Measurements from ENCODE around the gene VAV2. TPM values are rescaled to one million over a fixed set of nuclear protein-coding genes. Genes with fewer than 3 reads are reported as not detected.
A peak's percentile ranks its signal among the peaks of the same experiment; 100 is the strongest.

Gene VAV2
- polyA plus RNA-seq, 1 donor = 48.4 TPM

- H3K9me3 ChIP-seq (ENCODE audit: control insufficient read depth, low read depth, low read length) = no peaks in the 10 kb centered on the region
- DNase-seq = no peak
- H3K4me3 ChIP-seq (ENCODE audit: low read length) = no peak overlapping the region
- H3K27me3 ChIP-seq (ENCODE audit: control insufficient read depth, insufficient read depth, low read length) = no peaks in the 10 kb centered on the region
- peaks cover 76% of the 10 kb centered on the region for H3K4me1 ChIP-seq (ENCODE audit: control insufficient read depth, insufficient read depth, low read length)
- peaks cover 3% of the 10 kb centered on the region for H3K36me3 ChIP-seq (ENCODE audit: control insufficient read depth, insufficient read depth, low read length)
- peak overlapping the region; percentile 53 for H3K27ac ChIP-seq (ENCODE audit: low read length)
- WGBS (ENCODE audit: insufficient coverage, low lambda C conversion rate) = no CpG with 5 or more reads among the region's 20 CpGs
Measured at GRCh38 chr9:133974631-133975341, 17.3 kb downstream of the VAV2 start.

- Histone ChIP-seq H3K36me3 (ENCODE audit: control insufficient read depth, insufficient read depth, low read length) (peaks cover 3% of the 10 kb centered on the region), H3K27me3 (ENCODE audit: control insufficient read depth, insufficient read depth, low read length) (no peaks in the 10 kb centered on the region), H3K9me3 (ENCODE audit: control insufficient read depth, low read depth, low read length) (no peaks in the 10 kb centered on the region), H3K4me3 (ENCODE audit: low read length) (no peak overlapping the region), H3K4me1 (ENCODE audit: control insufficient read depth, insufficient read depth, low read length) (peaks cover 69% of the 10 kb centered on the region), H3K27ac (ENCODE audit: low read length) (peak overlapping the region; percentile 53)
- no CpG with 5 or more reads among the region's 22 CpGs for WGBS (ENCODE audit: insufficient coverage, low lambda C conversion rate)
- DNase-seq = peak; percentile 87 to 93
Measured at GRCh38 chr9:133973791-133974630, 18.1 kb downstream of the VAV2 start.

- H3K4me1 ChIP-seq (ENCODE audit: control insufficient read depth, insufficient read depth, low read length) = peaks cover 64% of the 10 kb centered on the region
- no peaks in the 10 kb centered on the region for H3K27me3 ChIP-seq (ENCODE audit: control insufficient read depth, insufficient read depth, low read length)
- no peak overlapping the region for H3K4me3 ChIP-seq (ENCODE audit: low read length)
- H3K27ac ChIP-seq (ENCODE audit: low read length) = peak overlapping the region; percentile 53
- no peaks in the 10 kb centered on the region for H3K9me3 ChIP-seq (ENCODE audit: control insufficient read depth, low read depth, low read length)
- no CpG with 5 or more reads among the region's 24 CpGs for WGBS (ENCODE audit: insufficient coverage, low lambda C conversion rate)
- H3K36me3 ChIP-seq (ENCODE audit: control insufficient read depth, insufficient read depth, low read length) = peaks cover 3% of the 10 kb centered on the region
- DNase-seq = peak in 1 of 2 donors; percentile 50
Measured at GRCh38 chr9:133973111-133973790, 18.9 kb downstream of the VAV2 start.

DNA sequence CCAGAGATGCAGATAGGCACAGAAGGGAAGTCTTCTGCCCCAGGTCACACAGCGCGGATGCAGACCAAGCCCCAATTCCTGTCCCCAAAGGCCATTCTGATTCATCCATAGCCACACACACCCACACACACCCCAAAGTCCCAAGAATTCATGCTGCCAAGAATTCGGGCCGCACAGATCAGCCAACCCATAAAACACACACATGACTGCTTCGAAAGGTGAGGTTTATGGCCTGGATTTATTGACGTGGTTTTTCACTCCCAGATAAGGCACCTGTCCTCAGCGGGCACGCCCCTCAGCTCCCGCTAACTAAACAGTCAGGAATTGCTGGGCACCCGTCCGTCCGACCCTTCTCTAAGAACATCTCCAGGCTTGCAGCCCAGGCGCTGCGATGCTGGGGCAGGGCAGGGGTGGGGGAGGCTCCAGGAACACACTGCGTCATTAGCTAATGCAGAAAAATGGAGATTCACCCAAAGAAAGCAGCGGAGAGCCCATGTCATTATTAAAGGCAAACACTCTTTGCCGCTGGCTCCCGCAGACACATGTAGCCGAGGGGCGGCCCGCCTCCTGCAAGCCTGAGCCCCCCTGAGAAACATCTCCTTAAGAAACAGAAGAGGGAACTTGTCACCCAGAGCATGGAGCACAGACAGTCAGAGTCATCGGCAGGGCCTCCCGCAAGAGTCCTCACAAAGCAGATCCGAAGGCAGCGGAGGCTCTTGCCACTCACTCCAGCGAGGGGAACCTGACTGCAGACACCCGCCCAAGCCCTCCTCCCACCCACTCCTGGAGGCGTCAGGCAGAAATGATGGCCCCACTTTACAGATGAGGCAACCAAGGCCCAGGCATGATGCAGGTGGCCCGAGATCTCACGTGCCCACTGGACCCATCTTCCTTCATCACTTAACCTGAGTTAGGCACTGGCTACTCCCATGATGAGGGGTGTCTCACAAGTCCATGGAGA, 19.9 kb downstream of the VAV2 start:
- peak; percentile 94 to 97 for DNase-seq
- peaks cover 60% of the 10 kb centered on the region for H3K4me1 ChIP-seq (ENCODE audit: control insufficient read depth, insufficient read depth, low read length)
- peak overlapping the region; percentile 76 for H3K27ac ChIP-seq (ENCODE audit: low read length)
- WGBS (ENCODE audit: insufficient coverage, low lambda C conversion rate) = no CpG with 5 or more reads among the region's 30 CpGs
- H3K4me3 ChIP-seq (ENCODE audit: low read length) = no peak overlapping the region
- no peaks in the 10 kb centered on the region for H3K27me3 ChIP-seq (ENCODE audit: control insufficient read depth, insufficient read depth, low read length)
- H3K9me3 ChIP-seq (ENCODE audit: control insufficient read depth, low read depth, low read length) = no peaks in the 10 kb centered on the region
- H3K36me3 ChIP-seq (ENCODE audit: control insufficient read depth, insufficient read depth, low read length) = peaks cover 3% of the 10 kb centered on the region

- Histone ChIP-seq H3K36me3 (ENCODE audit: control insufficient read depth, insufficient read depth, low read length) (no peaks in the 10 kb centered on the region), H3K9me3 (ENCODE audit: control insufficient read depth, low read depth, low read length) (no peaks in the 10 kb centered on the region), H3K4me1 (ENCODE audit: control insufficient read depth, insufficient read depth, low read length) (peaks cover 53% of the 10 kb centered on the region), H3K27ac (ENCODE audit: low read length) (peak overlapping the region; percentile 76), H3K27me3 (ENCODE audit: control insufficient read depth, insufficient read depth, low read length) (no peaks in the 10 kb centered on the region), H3K4me3 (ENCODE audit: low read length) (no peak overlapping the region)
- WGBS (ENCODE audit: insufficient coverage, low lambda C conversion rate) = no CpG with 5 or more reads among the region's 22 CpGs
- DNase-seq = peak in 1 of 2 donors; percentile 58
Measured at GRCh38 chr9:133971121-133971951, 20.8 kb downstream of the VAV2 start.

- H3K4me1 ChIP-seq (ENCODE audit: control insufficient read depth, insufficient read depth, low read length) = peaks cover 53% of the 10 kb centered on the region
- no peaks in the 10 kb centered on the region for H3K9me3 ChIP-seq (ENCODE audit: control insufficient read depth, low read depth, low read length)
- H3K4me3 ChIP-seq (ENCODE audit: low read length) = no peak overlapping the region
- H3K27me3 ChIP-seq (ENCODE audit: control insufficient read depth, insufficient read depth, low read length) = no peaks in the 10 kb centered on the region
- no peak for DNase-seq
- 80% methylated on average over 1 of the region's 6 CpGs for WGBS (ENCODE audit: insufficient coverage, low lambda C conversion rate)
- no peaks in the 10 kb centered on the region for H3K36me3 ChIP-seq (ENCODE audit: control insufficient read depth, insufficient read depth, low read length)
- H3K27ac ChIP-seq (ENCODE audit: low read length) = peak overlapping the region; percentile 76
Measured at GRCh38 chr9:133970581-133971058, 21.5 kb downstream of the VAV2 start.

GRCh38 chr9:133969681-133970580, 22.2 kb downstream of the VAV2 start:
- WGBS (ENCODE audit: insufficient coverage, low lambda C conversion rate) = no CpG with 5 or more reads among the region's 25 CpGs
- H3K27ac ChIP-seq (ENCODE audit: low read length) = no peak overlapping the region

DNA sequence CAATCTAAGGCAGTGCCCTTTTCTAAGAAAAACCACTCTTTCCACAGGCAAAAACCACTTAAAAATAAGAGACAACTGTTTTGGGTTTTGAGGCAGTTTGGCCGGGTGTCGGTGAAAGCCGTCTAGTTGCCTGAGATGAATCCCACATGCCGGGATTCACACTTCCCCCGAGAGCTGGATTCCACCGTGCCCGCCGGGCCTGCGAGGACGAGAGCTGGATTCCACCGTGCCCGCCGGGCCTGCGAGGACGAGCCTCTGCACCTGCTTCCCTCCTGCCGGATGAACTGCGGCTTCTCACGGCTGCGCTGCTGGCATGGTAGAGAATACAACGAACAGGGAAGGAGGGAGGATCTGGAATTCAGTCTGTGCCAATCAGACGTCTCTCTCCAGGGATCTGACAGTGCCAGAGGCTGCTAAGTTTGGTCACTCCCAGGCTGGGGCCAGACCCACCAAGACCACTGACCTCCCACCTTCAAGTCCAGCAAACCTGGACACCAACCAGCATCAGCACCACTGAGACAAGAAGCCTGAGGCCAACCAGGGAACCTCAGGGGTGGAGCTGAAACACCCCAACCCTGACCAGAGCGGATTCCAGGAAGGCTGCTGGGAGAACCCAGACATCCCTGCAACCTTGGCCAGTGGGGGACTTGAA, 23.0 kb downstream of the VAV2 start:
- no CpG with 5 or more reads among the region's 22 CpGs for WGBS (ENCODE audit: insufficient coverage, low lambda C conversion rate)
- Histone ChIP-seq H3K9me3 (ENCODE audit: control insufficient read depth, low read depth, low read length) (peaks cover 10% of the 10 kb centered on the region), H3K36me3 (ENCODE audit: control insufficient read depth, insufficient read depth, low read length) (no peaks in the 10 kb centered on the region), H3K27ac (ENCODE audit: low read length) (no peak overlapping the region), H3K4me1 (ENCODE audit: control insufficient read depth, insufficient read depth, low read length) (peaks cover 41% of the 10 kb centered on the region), H3K4me3 (ENCODE audit: low read length) (no peak overlapping the region), H3K27me3 (ENCODE audit: control insufficient read depth, insufficient read depth, low read length) (no peaks in the 10 kb centered on the region)
- DNase-seq = no peak

More at GRCh38 chr9:133969681-133970580, 22.2 kb downstream of the VAV2 start:
- no peak for DNase-seq
- H3K36me3 ChIP-seq (ENCODE audit: control insufficient read depth, insufficient read depth, low read length) = no peaks in the 10 kb centered on the region
- peaks cover 50% of the 10 kb centered on the region for H3K4me1 ChIP-seq (ENCODE audit: control insufficient read depth, insufficient read depth, low read length)
- H3K4me3 ChIP-seq (ENCODE audit: low read length) = no peak overlapping the region
- H3K9me3 ChIP-seq (ENCODE audit: control insufficient read depth, low read depth, low read length) = peaks cover 3% of the 10 kb centered on the region
- H3K27me3 ChIP-seq (ENCODE audit: control insufficient read depth, insufficient read depth, low read length) = no peaks in the 10 kb centered on the region
